Thymus (tissue), 11 donors: Measurements from ENCODE around the gene MYOF. TPM values are rescaled to one million over a fixed set of nuclear protein-coding genes. Genes with fewer than 3 reads are reported as not detected.
"Not testable (repeated sequence)": the region's sequence is repeated elsewhere in the genome, so short reads cannot be mapped to it uniquely, and the experiment has no call there.

Source experiments
- DNase-seq, 9 donors: peaks; one replicate each; pipeline ENCODE4 v3.0.0-alpha.2; 2013; ENCODE audit warnings: low spot score in 9 of 9, low read depth in 6 of 9, missing footprints in 1 of 9
- H3K27ac ChIP-seq, 2 donors: one replicate each; pipeline ENCODE4 v1.5.1; 2013; ENCODE audit warnings: control low read depth in 1 of 2, low read depth in 1 of 2, low read length in 1 of 2, mild to moderate bottlenecking in 1 of 2, moderate library complexity in 1 of 2
- H3K27me3 ChIP-seq, 2 donors: one replicate each; pipeline ENCODE4 v1.5.1; 2013; ENCODE audit warnings: low read length in 1 of 2; ENCODE audit not compliant: control insufficient read depth in 2 of 2, insufficient read depth in 1 of 2
- H3K36me3 ChIP-seq, 2 donors: one replicate each; pipeline ENCODE4 v1.5.1; 2013; ENCODE audit warnings: low read length in 1 of 2, mild to moderate bottlenecking in 1 of 2, moderate library complexity in 1 of 2; ENCODE audit not compliant: control insufficient read depth in 2 of 2, insufficient read depth in 2 of 2
- H3K4me1 ChIP-seq, 2 donors: one replicate each; pipeline ENCODE4 v1.5.1; 2013; ENCODE audit warnings: low read length in 2 of 2; ENCODE audit not compliant: control insufficient read depth in 2 of 2, insufficient read depth in 2 of 2
- H3K4me3 ChIP-seq, 2 donors: one replicate each; pipeline ENCODE4 v1.5.1; 2013; ENCODE audit warnings: low read length in 2 of 2, control low read depth in 1 of 2, mild to moderate bottlenecking in 1 of 2
- H3K9me3 ChIP-seq, 2 donors: one replicate each; pipeline ENCODE4 v1.5.1; 2013; ENCODE audit warnings: low read length in 1 of 2, mild to moderate bottlenecking in 1 of 2; ENCODE audit not compliant: control insufficient read depth in 2 of 2, insufficient read depth in 1 of 2
- WGBS: extraction: QIAGEN DNeasy Blood & Tissue Kit; methylation state at CpG from one replicate; pipeline ENCODE4 v1.1.7; 2013; 5-methylcytosine and 5-hydroxymethylcytosine counted together
- polyA plus RNA-seq: library from polyadenylated mRNA; stranded (reverse); fragments of 200-250 nt; gene quantifications from one replicate; pipeline ENCODE4 v1.2.3, GENCODE V29; 2013
- total RNA-seq: library from RNA; stranded (reverse); fragments of 120-200 nt; gene quantifications from one replicate; pipeline ENCODE4 v1.2.4, GENCODE V29; 2013
- donor health status: healthy.

The MYOF gene
- total and polyA plus RNA-seq, 2 donors, result 6.4 to 14.0 TPM

- H3K4me3 ChIP-seq, result no peak overlapping the region
- WGBS, result 33% methylated on average over 1 of the region's 1 CpG
- H3K4me1 ChIP-seq, result no peaks in the 10 kb centered on the region
- DNase-seq, result no peak
- H3K27me3 ChIP-seq, result no peaks in the 10 kb centered on the region
- H3K9me3 ChIP-seq, result no peaks in the 10 kb centered on the region
- H3K36me3 ChIP-seq, result no peaks in the 10 kb centered on the region
- H3K27ac ChIP-seq, result no peak overlapping the region
Observed at GRCh38 chr10:93364966-93365365, 117.2 kb downstream of the MYOF start.

GRCh38 chr10:93363891-93364648 lies 118.1 kb downstream of the MYOF start:
- H3K27me3 ChIP-seq, result no peaks in the 10 kb centered on the region
- no peak for DNase-seq
- 85% methylated on average over 22 of the region's 22 CpGs for WGBS
- no peaks in the 10 kb centered on the region for H3K9me3 ChIP-seq
- H3K27ac ChIP-seq, result no peak overlapping the region
- no peaks in the 10 kb centered on the region for H3K36me3 ChIP-seq
- H3K4me1 ChIP-seq, result no peaks in the 10 kb centered on the region
- H3K4me3 ChIP-seq, result no peak overlapping the region

GRCh38 chr10:93358398-93358797 lies 123.7 kb downstream of the MYOF start:
- not testable (repeated sequence) for DNase-seq, H3K4me1 ChIP-seq, H3K9me3 ChIP-seq, H3K4me3 ChIP-seq, H3K36me3 ChIP-seq, H3K27ac ChIP-seq, H3K27me3 ChIP-seq
- WGBS, result 95% methylated on average over 4 of the region's 4 CpGs

DNA sequence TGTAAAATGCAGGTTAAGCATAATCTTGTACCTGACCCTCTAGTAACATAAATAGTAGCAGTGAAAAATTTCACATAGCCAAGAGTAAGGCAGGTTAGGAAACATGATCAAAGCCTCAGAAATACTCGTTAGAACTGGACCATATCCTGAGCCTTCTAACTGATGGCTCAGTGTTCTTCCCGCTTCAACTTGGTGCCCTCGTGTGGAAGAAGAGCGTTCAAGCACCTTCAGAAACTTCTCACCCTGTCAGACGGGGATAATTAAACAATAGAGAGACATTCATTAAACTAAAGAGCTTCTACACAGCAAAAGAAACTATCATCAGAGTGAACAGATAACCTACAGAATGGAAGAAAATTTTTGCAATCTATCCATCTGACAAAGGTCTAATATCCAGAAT lies 124.5 kb downstream of the MYOF start:
- no peaks in the 10 kb centered on the region for H3K4me1 ChIP-seq
- DNase-seq, result peak in 3 of 9 donors; percentile 3 to 24 (median 14)
- no peak overlapping the region for H3K4me3 ChIP-seq
- H3K27me3 ChIP-seq, result peaks cover 0 to 5% of the 10 kb centered on the region in 2 donors
- H3K9me3 ChIP-seq, result no peaks in the 10 kb centered on the region
- WGBS, result 2% methylated on average over 5 of the region's 5 CpGs
- no peaks in the 10 kb centered on the region for H3K36me3 ChIP-seq
- no peak overlapping the region for H3K27ac ChIP-seq

GRCh38 chr10:93356516-93356915 lies 125.6 kb downstream of the MYOF start:
- 95% methylated on average over 6 of the region's 6 CpGs for WGBS
- H3K36me3 ChIP-seq, result no peaks in the 10 kb centered on the region
- DNase-seq, result no peak
- H3K27ac ChIP-seq, result no peak overlapping the region
- no peaks in the 10 kb centered on the region for H3K4me1 ChIP-seq
- peaks cover 0 to 5% of the 10 kb centered on the region in 2 donors for H3K27me3 ChIP-seq
- no peaks in the 10 kb centered on the region for H3K9me3 ChIP-seq
- H3K4me3 ChIP-seq, result no peak overlapping the region

GRCh38 chr10:93352638-93353383 lies 129.3 kb downstream of the MYOF start:
- no peaks in the 10 kb centered on the region for H3K9me3 ChIP-seq
- no peak overlapping the region for H3K27ac ChIP-seq
- 66% methylated on average over 6 of the region's 6 CpGs for WGBS
- H3K27me3 ChIP-seq, result peaks cover 0 to 5% of the 10 kb centered on the region in 2 donors
- no peaks in the 10 kb centered on the region for H3K36me3 ChIP-seq
- DNase-seq, result peak in 5 of 9 donors; percentile 2 to 48 (median 16)
- no peak overlapping the region for H3K4me3 ChIP-seq
- no peaks in the 10 kb centered on the region for H3K4me1 ChIP-seq

DNA sequence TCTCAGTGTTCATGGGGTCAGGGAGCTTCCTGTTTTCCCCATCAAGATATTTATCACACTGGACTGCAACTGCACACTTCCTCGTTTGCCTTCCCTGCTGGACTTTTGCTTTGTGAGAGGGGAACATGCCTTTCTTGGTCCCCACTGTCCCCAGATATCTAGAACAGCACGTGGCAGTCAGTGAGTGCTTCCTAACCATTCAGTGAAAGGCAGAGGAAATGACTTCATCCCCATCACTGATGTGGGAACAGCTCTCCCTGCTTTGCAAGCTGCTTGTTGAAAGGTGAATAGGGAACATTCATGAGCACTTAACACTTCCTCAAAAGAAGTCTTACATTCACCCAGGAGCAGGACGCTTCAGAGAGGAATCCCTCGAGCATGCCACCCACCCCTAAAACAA lies 135.4 kb downstream of the MYOF start:
- 16% methylated on average over 4 of the region's 4 CpGs for WGBS
- Histone ChIP-seq H3K4me3 (no peak overlapping the region), H3K36me3 (no peaks in the 10 kb centered on the region), H3K27me3 (no peaks in the 10 kb centered on the region), H3K27ac (no peak overlapping the region), H3K4me1 (peaks cover 0 to 3% of the 10 kb centered on the region in 2 donors), H3K9me3 (no peaks in the 10 kb centered on the region)
- DNase-seq, result no peak

GRCh38 chr10:93346108-93346507 lies 136.0 kb downstream of the MYOF start:
- Histone ChIP-seq H3K9me3 (no peaks in the 10 kb centered on the region), H3K27me3 (no peaks in the 10 kb centered on the region), H3K36me3 (no peaks in the 10 kb centered on the region), H3K4me1 (peaks cover 0 to 3% of the 10 kb centered on the region in 2 donors), H3K4me3 (no peak overlapping the region), H3K27ac (no peak overlapping the region)
- no peak for DNase-seq
- WGBS, result 72% methylated on average over 3 of the region's 3 CpGs

GRCh38 chr10:93344691-93345090 lies 137.4 kb downstream of the MYOF start:
- no peak overlapping the region for H3K4me3 ChIP-seq
- 92% methylated on average over 3 of the region's 3 CpGs for WGBS
- H3K36me3 ChIP-seq, result no peaks in the 10 kb centered on the region
- DNase-seq, result no peak
- H3K4me1 ChIP-seq, result peaks cover 0 to 3% of the 10 kb centered on the region in 2 donors
- no peaks in the 10 kb centered on the region for H3K27me3 ChIP-seq
- no peak overlapping the region for H3K27ac ChIP-seq
- H3K9me3 ChIP-seq, result no peaks in the 10 kb centered on the region
